CD8-positive, alpha-beta memory T cell (primary cell): ENCODE results near the gene PPP1R3E. TPM values are rescaled to one million over a fixed set of nuclear protein-coding genes. Genes with fewer than 3 reads are reported as not detected.
A peak's percentile ranks its signal among the peaks of the same experiment; 100 is the strongest.

ENCODE experiments used
- CTCF ChIA-PET: fragments of 350-600 bp; sonication (Branson Sonifier 250); formaldehyde crosslinking; loops from one replicate; lab custom pipeline; 2021; ENCODE audit warnings: antibody characterized with exemption; lab: Charles Lee
- POLR2A ChIA-PET: fragments of 350-600 bp; sonication (Branson Sonifier 250); formaldehyde crosslinking; loops from one replicate; lab custom pipeline; 2021; ENCODE audit warnings: antibody characterized with exemption; lab: Charles Lee
- DNase-seq, 5 donors: peaks; one replicate each; pipeline versions ENCODE4 v3.0.0 to v3.0.0-alpha.2; 2020 to 2022; ENCODE audit warnings: mixed read lengths in 1 of 5
- H3K27ac ChIP-seq: one replicate; pipeline ENCODE4 v1.7.0; 2013; ENCODE audit warnings: low read depth, mild to moderate bottlenecking, low read length, moderate library complexity
- H3K27me3 ChIP-seq: 2 replicates; pipeline ENCODE4 v1.7.0; 2013; ENCODE audit warnings: low read length, mild to moderate bottlenecking; ENCODE audit not compliant: insufficient read depth, poor library complexity, severe bottlenecking
- H3K36me3 ChIP-seq: 2 replicates; pipeline ENCODE4 v1.7.0; 2013; ENCODE audit warnings: mild to moderate bottlenecking, low read length, moderate library complexity; ENCODE audit not compliant: insufficient read depth
- H3K4me1 ChIP-seq: 2 replicates; pipeline ENCODE4 v1.7.0; 2013; ENCODE audit warnings: mild to moderate bottlenecking, low read length, moderate library complexity; ENCODE audit not compliant: insufficient read depth
- H3K4me3 ChIP-seq: 2 replicates; pipeline ENCODE4 v1.7.0; 2013; ENCODE audit warnings: mild to moderate bottlenecking, low read length
- H3K9me3 ChIP-seq: 2 replicates; pipeline ENCODE4 v1.7.0; 2013; ENCODE audit warnings: mild to moderate bottlenecking, low read length
- H3K27ac Mint-ChIP-seq, 8 donors: one replicate each; pipeline ENCODE4 v1.8.0; 2020 to 2021; ENCODE audit warnings: mixed read lengths in 8 of 8, mild to moderate bottlenecking in 6 of 8, inconsistent platforms in 3 of 8, moderate library complexity in 3 of 8
- H3K27me3 Mint-ChIP-seq, 2 donors: one replicate each; pipeline ENCODE4 v1.8.0; 2020 to 2021; ENCODE audit warnings: mixed read lengths in 2 of 2, mild to moderate bottlenecking in 1 of 2, moderate library complexity in 1 of 2
- H3K36me3 Mint-ChIP-seq, 3 donors: one replicate each; pipeline ENCODE4 v1.8.0; 2020 to 2021; ENCODE audit warnings: mixed read lengths in 3 of 3, inconsistent platforms in 1 of 3, mild to moderate bottlenecking in 1 of 3
- H3K4me1 Mint-ChIP-seq, 3 donors: one replicate each; pipeline ENCODE4 v1.8.0; 2020 to 2021; ENCODE audit warnings: mixed read lengths in 3 of 3, inconsistent platforms in 1 of 3, mild to moderate bottlenecking in 1 of 3
- H3K4me3 Mint-ChIP-seq, 7 donors: one replicate each; pipeline ENCODE4 v1.8.0; 2020 to 2021; ENCODE audit warnings: mixed read lengths in 7 of 7, mild to moderate bottlenecking in 6 of 7, moderate library complexity in 4 of 7, inconsistent platforms in 2 of 7
- H3K9me3 Mint-ChIP-seq, 5 donors: one replicate each; pipeline ENCODE4 v1.8.0; 2020 to 2022; ENCODE audit warnings: mixed read lengths in 5 of 5, mild to moderate bottlenecking in 3 of 5, moderate library complexity in 2 of 5, inconsistent platforms in 1 of 5
- polyA plus RNA-seq: library from polyadenylated mRNA; unstranded; fragments of 300-500 nt; fragmentation: Illumina TruSeq; gene quantifications from one replicate; pipeline ENCODE4 v1.2.3, GENCODE V29; 2021
- total RNA-seq, 2 experiments: library from RNA; stranded (reverse); gene quantifications; one replicate each; pipeline ENCODE4 v1.2.3, GENCODE V29; 2021

The PPP1R3E gene, protein sequence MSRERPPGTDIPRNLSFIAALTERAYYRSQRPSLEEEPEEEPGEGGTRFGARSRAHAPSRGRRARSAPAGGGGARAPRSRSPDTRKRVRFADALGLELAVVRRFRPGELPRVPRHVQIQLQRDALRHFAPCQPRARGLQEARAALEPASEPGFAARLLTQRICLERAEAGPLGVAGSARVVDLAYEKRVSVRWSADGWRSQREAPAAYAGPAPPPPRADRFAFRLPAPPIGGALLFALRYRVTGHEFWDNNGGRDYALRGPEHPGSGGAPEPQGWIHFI
- total RNA-seq (10 to 100 TPM; 16.2 to 18.2 TPM), polyA plus RNA-seq (2.0 TPM)

GRCh38 chr14:23302290-23303225 lies at the start of gene PPP1R3E:
TSS of gene PPP1R3E (minus strand) at chr14:23302859. CDS start at chr14:23302576, 283 bp downstream.
- Mint-ChIP-seq H3K27me3 (peaks cover 16 to 20% of the 10 kb centered on the region in 2 donors), H3K9me3 (no peaks in the 10 kb centered on the region), H3K4me3 (peak within 1 kb of the TSS; percentile 95 to 99 (median 97)), H3K36me3 (peaks cover 0 to 14% (median 0%) of the 10 kb centered on the region in 3 donors), H3K4me1 (peaks cover 17 to 30% (median 28%) of the 10 kb centered on the region in 3 donors), H3K27ac (peak within 1 kb of the TSS; percentile 92 to 100 (median 99))
- CTCF ChIA-PET, result interaction anchor here (0.9 to 4.3 kb wide), 12 partner anchors 9 to 844 kb away, joined by 3 to 52 read pairs (median 4); partner anchors contain the start of genes ACIN1, C14orf119, HOMEZ and PABPN1
- peak; percentile 78 to 91 (median 82) for DNase-seq
- Histone ChIP-seq H3K27ac (peak within 1 kb of the TSS; percentile 96), H3K4me1 (peaks cover 21% of the 10 kb centered on the region), H3K4me3 (peak within 1 kb of the TSS; percentile 96), H3K9me3 (no peaks in the 10 kb centered on the region), H3K36me3 (peaks cover 5% of the 10 kb centered on the region), H3K27me3 (peaks cover 10% of the 10 kb centered on the region)
- POLR2A ChIA-PET, result interaction anchor here (0.5 to 5.4 kb wide), 10 partner anchors 10 to 249 kb away, joined by 3 to 146 read pairs (median 6); partner anchors contain the start of genes ACIN1, C14orf119, HOMEZ and PABPN1

DNA sequence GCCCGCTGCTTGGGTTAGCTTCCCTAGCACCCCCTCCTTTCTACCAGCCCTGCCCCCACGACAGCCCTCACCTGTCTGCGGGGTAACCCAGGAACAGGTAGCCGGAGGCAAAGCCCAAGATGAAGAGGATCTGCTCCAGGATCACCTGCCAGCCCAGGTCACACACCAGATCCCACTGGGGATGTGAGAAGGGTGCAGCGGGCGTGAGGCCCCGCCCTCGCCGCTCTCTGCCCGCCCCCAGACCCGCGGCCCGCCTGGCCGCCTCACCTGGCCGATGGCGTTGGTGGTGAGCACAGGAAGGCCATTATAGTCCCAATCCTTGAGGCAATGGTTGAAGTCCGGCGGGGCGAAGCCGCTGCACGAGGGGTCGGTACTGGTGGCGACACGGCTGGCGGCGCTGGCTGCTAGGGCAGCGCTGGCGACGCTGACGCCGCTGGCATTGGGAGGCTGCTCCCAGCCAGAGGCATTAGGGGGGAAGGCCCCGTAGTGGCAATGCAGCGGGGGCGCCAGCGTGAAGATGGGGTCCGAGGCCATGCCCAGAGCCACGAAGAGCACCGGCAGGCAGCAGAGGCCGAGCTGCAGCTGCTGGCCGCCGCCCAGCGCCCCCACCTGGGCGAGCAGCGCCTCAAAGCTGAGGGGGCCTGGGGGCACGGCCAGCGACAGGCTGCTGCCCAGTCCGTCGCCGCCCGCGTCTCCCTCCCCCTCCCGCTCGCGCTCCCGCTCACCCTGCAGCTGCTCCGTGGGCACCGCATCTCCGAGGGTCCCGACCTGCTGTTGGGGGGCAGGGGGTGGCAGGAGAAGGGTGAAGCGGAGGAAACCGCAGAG lies 49.2 kb upstream of the PPP1R3E start:
- H3K4me3 ChIP-seq, result peak overlapping the region; percentile 44
- H3K4me3 Mint-ChIP-seq, result peak overlapping the region; percentile 36 to 76 (median 67)
- peaks cover 10 to 21% (median 17%) of the 10 kb centered on the region in 3 donors for H3K4me1 Mint-ChIP-seq
- ChIA-PET POLR2A (interaction anchor here (1.2 kb wide), 1 partner anchor 31 kb away, joined by 4 read pairs; no protein-coding TSS in a partner anchor), CTCF (interaction anchor here (1.9 kb wide), 1 partner anchor 28 kb away, joined by 6 read pairs; no protein-coding TSS in a partner anchor)
- no peak overlapping the region for H3K27ac Mint-ChIP-seq
- H3K27me3 ChIP-seq, result no peaks in the 10 kb centered on the region
- H3K9me3 ChIP-seq, result no peaks in the 10 kb centered on the region
- peaks cover 4% of the 10 kb centered on the region for H3K4me1 ChIP-seq
- H3K36me3 Mint-ChIP-seq, result peaks cover 0 to 2% (median 0%) of the 10 kb centered on the region in 3 donors
- no peak overlapping the region for H3K27ac ChIP-seq
- H3K36me3 ChIP-seq, result no peaks in the 10 kb centered on the region
- peaks cover 45 to 63% of the 10 kb centered on the region in 2 donors for H3K27me3 Mint-ChIP-seq
- H3K9me3 Mint-ChIP-seq, result peaks cover 0 to 1% (median 0%) of the 10 kb centered on the region in 5 donors
- peak in 1 of 5 donors; percentile 6 for DNase-seq

DNA sequence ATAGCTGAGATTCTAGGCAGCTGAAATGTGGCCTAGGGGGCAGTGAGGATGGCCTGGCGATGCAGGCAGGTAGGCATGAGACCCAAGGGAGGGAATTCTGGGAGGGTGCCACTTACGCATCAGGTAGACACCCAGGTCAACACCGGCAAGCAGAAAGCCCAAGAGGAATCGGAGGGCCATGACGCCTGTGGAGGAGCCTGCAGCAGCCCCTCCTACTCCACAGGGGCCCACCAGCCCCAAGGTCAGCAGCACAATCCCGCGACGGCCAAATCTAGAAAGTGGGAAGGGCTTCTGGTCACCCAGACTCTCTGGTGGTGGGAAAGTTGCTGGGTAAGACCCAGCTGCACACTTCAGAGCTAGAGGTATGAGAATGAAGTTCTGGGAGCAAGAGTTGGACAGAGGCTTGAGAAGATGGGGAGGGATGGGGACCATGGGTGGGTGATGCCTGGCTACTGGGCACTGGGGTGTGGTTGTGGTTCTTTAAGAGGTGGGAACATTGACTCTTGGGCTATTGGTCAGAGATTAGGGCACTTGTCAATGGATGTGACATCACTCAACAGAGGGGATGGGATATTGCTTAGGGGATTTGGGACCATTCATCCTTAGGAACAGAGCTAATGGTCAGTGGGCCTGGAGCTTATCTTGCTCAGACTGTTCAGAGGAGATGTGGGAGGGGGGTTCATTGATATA lies 46.6 kb upstream of the PPP1R3E start:
- peaks cover 0 to 1% (median 0%) of the 10 kb centered on the region in 5 donors for H3K9me3 Mint-ChIP-seq
- H3K4me1 Mint-ChIP-seq, result peaks cover 10 to 21% (median 17%) of the 10 kb centered on the region in 3 donors
- H3K36me3 Mint-ChIP-seq, result peaks cover 0 to 2% (median 0%) of the 10 kb centered on the region in 3 donors
- no peaks in the 10 kb centered on the region for H3K27me3 ChIP-seq
- H3K27me3 Mint-ChIP-seq, result peaks cover 32 to 42% of the 10 kb centered on the region in 2 donors
- DNase-seq, result no peak
- peak overlapping the region in 1 of 8 donors; percentile 85 for H3K27ac Mint-ChIP-seq
- H3K36me3 ChIP-seq, result no peaks in the 10 kb centered on the region
- peak overlapping the region in 2 of 7 donors; percentile 7 to 56 for H3K4me3 Mint-ChIP-seq
- no peaks in the 10 kb centered on the region for H3K9me3 ChIP-seq
- no peak overlapping the region for H3K27ac ChIP-seq
- H3K4me1 ChIP-seq, result peaks cover 4% of the 10 kb centered on the region
- H3K4me3 ChIP-seq, result no peak overlapping the region
- POLR2A ChIA-PET, result no interaction called here
- CTCF ChIA-PET, result no interaction called here

DNA sequence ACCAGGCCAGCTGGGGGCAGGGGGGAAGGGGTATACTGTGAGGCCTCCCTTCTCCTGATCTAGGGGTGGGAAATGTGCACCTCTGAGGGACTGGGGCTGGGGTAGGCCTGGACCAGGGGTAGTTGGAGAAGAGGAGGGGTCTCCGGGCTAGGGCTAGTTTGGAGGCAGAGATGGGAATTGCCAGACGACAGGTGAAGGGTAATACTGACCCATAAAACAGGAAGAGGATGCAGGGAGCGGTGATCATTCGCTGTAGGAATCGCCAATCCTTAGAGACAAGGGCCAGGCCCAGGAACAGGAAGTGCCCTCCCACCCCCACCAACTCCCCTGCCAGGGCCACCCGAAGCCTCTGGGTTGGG lies 45.6 kb upstream of the PPP1R3E start:
- Mint-ChIP-seq H3K27me3 (peaks cover 22 to 35% of the 10 kb centered on the region in 2 donors), H3K36me3 (peaks cover 0 to under 1% (median 0%) of the 10 kb centered on the region in 3 donors), H3K4me3 (no peak overlapping the region), H3K27ac (no peak overlapping the region), H3K9me3 (peaks cover 0 to under 1% (median 0%) of the 10 kb centered on the region in 5 donors), H3K4me1 (peaks cover 9 to 14% (median 10%) of the 10 kb centered on the region in 3 donors)
- no peaks in the 10 kb centered on the region for H3K36me3 ChIP-seq
- CTCF ChIA-PET, result no interaction called here
- DNase-seq, result no peak
- peaks cover 4% of the 10 kb centered on the region for H3K4me1 ChIP-seq
- POLR2A ChIA-PET, result no interaction called here
- H3K27ac ChIP-seq, result no peak overlapping the region
- no peak overlapping the region for H3K4me3 ChIP-seq
- H3K27me3 ChIP-seq, result no peaks in the 10 kb centered on the region
- no peaks in the 10 kb centered on the region for H3K9me3 ChIP-seq

- Histone ChIP-seq H3K9me3 (no peaks in the 10 kb centered on the region), H3K4me1 (peaks cover 4% of the 10 kb centered on the region), H3K27ac (no peak overlapping the region), H3K27me3 (no peaks in the 10 kb centered on the region), H3K36me3 (no peaks in the 10 kb centered on the region), H3K4me3 (no peak overlapping the region)
- DNase-seq, result no peak
- H3K4me3 Mint-ChIP-seq, result no peak overlapping the region
- no peak overlapping the region for H3K27ac Mint-ChIP-seq
- peaks cover 16 to 35% of the 10 kb centered on the region in 2 donors for H3K27me3 Mint-ChIP-seq
- H3K9me3 Mint-ChIP-seq, result no peaks in the 10 kb centered on the region
- H3K36me3 Mint-ChIP-seq, result no peaks in the 10 kb centered on the region
- POLR2A ChIA-PET, result no interaction called here
- H3K4me1 Mint-ChIP-seq, result peaks cover 4 to 8% (median 5%) of the 10 kb centered on the region in 3 donors
- CTCF ChIA-PET, result no interaction called here
Measured at GRCh38 chr14:23347406-23348296, 45.0 kb upstream of the PPP1R3E start.

GRCh38 chr14:23346693-23347405 lies 44.2 kb upstream of the PPP1R3E start:
- Histone ChIP-seq H3K36me3 (no peaks in the 10 kb centered on the region), H3K4me1 (peaks cover 3% of the 10 kb centered on the region), H3K4me3 (no peak overlapping the region), H3K27ac (no peak overlapping the region), H3K9me3 (no peaks in the 10 kb centered on the region), H3K27me3 (no peaks in the 10 kb centered on the region)
- ChIA-PET POLR2A (no interaction called here), CTCF (no interaction called here)
- peaks cover 4 to 7% (median 5%) of the 10 kb centered on the region in 3 donors for H3K4me1 Mint-ChIP-seq
- H3K36me3 Mint-ChIP-seq, result no peaks in the 10 kb centered on the region
- H3K9me3 Mint-ChIP-seq, result no peaks in the 10 kb centered on the region
- no peak for DNase-seq
- no peak overlapping the region for H3K27ac Mint-ChIP-seq
- peaks cover 16 to 42% of the 10 kb centered on the region in 2 donors for H3K27me3 Mint-ChIP-seq
- H3K4me3 Mint-ChIP-seq, result no peak overlapping the region
